GM19438 (cell line): ENCODE measurements around the gene GIGYF2.
"Not testable (repeated sequence)": the region's sequence is repeated elsewhere in the genome, so short reads cannot be mapped to it uniquely, and the experiment has no call there.

Experiments used
- ATAC-seq: cut with Tn5 transposase; IDR thresholded peaks from one replicate; pipeline ENCODE4 v1.9.1; 2021; ENCODE audit warnings: low read depth; ENCODE audit not compliant: unreplicated experiment

GIGYF2 gene

GRCh38 chr2:232687382-232688160, 9.6 kb upstream of the GIGYF2 start:
- no peak for ATAC-seq

GRCh38 chr2:232688201-232688600, 8.9 kb upstream of the GIGYF2 start:
- no peak for ATAC-seq

GRCh38 chr2:232689152-232689910, 7.8 kb upstream of the GIGYF2 start:
- ATAC-seq: no peak

GRCh38 chr2:232691117-232691516, 6.0 kb upstream of the GIGYF2 start:
- not testable (repeated sequence) for ATAC-seq

- no peak for ATAC-seq
Observed at GRCh38 chr2:232693344-232693743, 3.8 kb upstream of the GIGYF2 start.

GRCh38 chr2:232696609-232697058, 497 bp upstream of the GIGYF2 start:
- no peak for ATAC-seq

- peak; percentile 31 for ATAC-seq
Observed at GRCh38 chr2:232697807-232698110, 628 bp downstream of the GIGYF2 start.

- no peak for ATAC-seq
Observed at GRCh38 chr2:232698556-232699091, 1.5 kb downstream of the GIGYF2 start.

- ATAC-seq: no peak
Observed at GRCh38 chr2:232699110-232699509, 2.0 kb downstream of the GIGYF2 start.

- ATAC-seq: no peak
Observed at GRCh38 chr2:232700154-232700553, 3.0 kb downstream of the GIGYF2 start.

GRCh38 chr2:232707076-232707475, 9.9 kb downstream of the GIGYF2 start:
- no peak for ATAC-seq

- no peak for ATAC-seq
Observed at GRCh38 chr2:232713505-232713904, 16.4 kb downstream of the GIGYF2 start.

- no peak for ATAC-seq
Observed at GRCh38 chr2:232714969-232715368, 17.8 kb downstream of the GIGYF2 start.

- ATAC-seq: not testable (repeated sequence)
Observed at GRCh38 chr2:232720056-232720455, 22.9 kb downstream of the GIGYF2 start.

- no peak for ATAC-seq
Observed at GRCh38 chr2:232721261-232721660, 24.1 kb downstream of the GIGYF2 start.

- no peak for ATAC-seq
Observed at GRCh38 chr2:232721882-232722281, 24.8 kb downstream of the GIGYF2 start.

- no peak for ATAC-seq
Observed at GRCh38 chr2:232723027-232723426, 25.9 kb downstream of the GIGYF2 start.

GRCh38 chr2:232728785-232729184, 31.7 kb downstream of the GIGYF2 start:
- no peak for ATAC-seq

GRCh38 chr2:232731470-232731869, 34.3 kb downstream of the GIGYF2 start:
- ATAC-seq: no peak

GRCh38 chr2:232741294-232741693, 44.2 kb downstream of the GIGYF2 start:
- no peak for ATAC-seq

GRCh38 chr2:232741972-232742371, 44.8 kb downstream of the GIGYF2 start:
- ATAC-seq: no peak

- no peak for ATAC-seq
Observed at GRCh38 chr2:232744963-232745362, 47.8 kb downstream of the GIGYF2 start.
